ENCODE measurements around the gene GSTA3. TPM values are rescaled to one million over a fixed set of nuclear protein-coding genes. Genes with fewer than 3 reads are reported as not detected.

The GSTA3 gene
- total RNA-seq, 1 donor from 2014 or later: not detected

DNA sequence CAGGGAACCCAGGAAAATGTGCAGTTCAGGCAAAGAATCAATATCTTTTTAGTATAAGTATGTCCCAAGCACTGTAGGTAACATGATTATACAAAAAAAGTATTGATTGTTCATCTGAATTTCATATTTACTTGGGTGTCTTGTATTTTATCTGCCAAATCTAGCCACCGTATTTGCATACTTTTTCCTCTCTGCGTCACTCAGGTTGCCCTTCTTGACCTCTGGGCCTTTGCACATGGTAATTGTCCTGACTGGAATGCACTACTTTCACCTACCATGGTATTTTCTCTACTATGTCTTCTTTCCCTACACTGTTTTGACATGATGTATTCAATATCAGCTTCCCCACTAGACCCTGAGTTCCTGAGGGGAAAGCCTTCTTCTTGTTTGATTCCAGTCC, 15.2 kb downstream of the GSTA3 start:
- no peak overlapping the region for H3K4me3 ChIP-seq (ENCODE audit: low read depth, low read length)
- TF ChIP-seq, protein P1, sequence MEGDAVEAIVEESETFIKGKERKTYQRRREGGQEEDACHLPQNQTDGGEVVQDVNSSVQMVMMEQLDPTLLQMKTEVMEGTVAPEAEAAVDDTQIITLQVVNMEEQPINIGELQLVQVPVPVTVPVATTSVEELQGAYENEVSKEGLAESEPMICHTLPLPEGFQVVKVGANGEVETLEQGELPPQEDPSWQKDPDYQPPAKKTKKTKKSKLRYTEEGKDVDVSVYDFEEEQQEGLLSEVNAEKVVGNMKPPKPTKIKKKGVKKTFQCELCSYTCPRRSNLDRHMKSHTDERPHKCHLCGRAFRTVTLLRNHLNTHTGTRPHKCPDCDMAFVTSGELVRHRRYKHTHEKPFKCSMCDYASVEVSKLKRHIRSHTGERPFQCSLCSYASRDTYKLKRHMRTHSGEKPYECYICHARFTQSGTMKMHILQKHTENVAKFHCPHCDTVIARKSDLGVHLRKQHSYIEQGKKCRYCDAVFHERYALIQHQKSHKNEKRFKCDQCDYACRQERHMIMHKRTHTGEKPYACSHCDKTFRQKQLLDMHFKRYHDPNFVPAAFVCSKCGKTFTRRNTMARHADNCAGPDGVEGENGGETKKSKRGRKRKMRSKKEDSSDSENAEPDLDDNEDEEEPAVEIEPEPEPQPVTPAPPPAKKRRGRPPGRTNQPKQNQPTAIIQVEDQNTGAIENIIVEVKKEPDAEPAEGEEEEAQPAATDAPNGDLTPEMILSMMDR (IDR thresholded peaks at IDR 0.05; ENCODE audit: insufficient read depth, low read length, severe bottlenecking): no peak
- no peak for FAIRE-seq
- H3K27me3 ChIP-seq (ENCODE audit: control insufficient read depth, insufficient read depth, low read length): peaks cover 3% of the 10 kb centered on the region
- DNase-seq (ENCODE audit: low read depth): no peak
- H3K36me3 ChIP-seq (ENCODE audit: control insufficient read depth, insufficient read depth, low read length): no peaks in the 10 kb centered on the region

GRCh38 chr6:52893803-52894202, 15.7 kb downstream of the GSTA3 start:
- DNase-seq (ENCODE audit: low read depth): no peak
- FAIRE-seq: no peak
- Histone ChIP-seq H3K4me3 (ENCODE audit: low read depth, low read length) (no peak overlapping the region), H3K27me3 (ENCODE audit: control insufficient read depth, insufficient read depth, low read length) (peaks cover 3% of the 10 kb centered on the region), H3K36me3 (ENCODE audit: control insufficient read depth, insufficient read depth, low read length) (no peaks in the 10 kb centered on the region)
- TF ChIP-seq, protein P1 (IDR thresholded peaks at IDR 0.05; ENCODE audit: insufficient read depth, low read length, severe bottlenecking): no peak

GRCh38 chr6:52893221-52893620, 16.3 kb downstream of the GSTA3 start:
- TF ChIP-seq, protein P1 (IDR thresholded peaks at IDR 0.05; ENCODE audit: insufficient read depth, low read length, severe bottlenecking): no peak
- Histone ChIP-seq H3K4me3 (ENCODE audit: low read depth, low read length) (no peak overlapping the region), H3K27me3 (ENCODE audit: control insufficient read depth, insufficient read depth, low read length) (peaks cover 3% of the 10 kb centered on the region), H3K36me3 (ENCODE audit: control insufficient read depth, insufficient read depth, low read length) (no peaks in the 10 kb centered on the region)
- FAIRE-seq (no peak), DNase-seq (ENCODE audit: low read depth) (no peak)

DNA sequence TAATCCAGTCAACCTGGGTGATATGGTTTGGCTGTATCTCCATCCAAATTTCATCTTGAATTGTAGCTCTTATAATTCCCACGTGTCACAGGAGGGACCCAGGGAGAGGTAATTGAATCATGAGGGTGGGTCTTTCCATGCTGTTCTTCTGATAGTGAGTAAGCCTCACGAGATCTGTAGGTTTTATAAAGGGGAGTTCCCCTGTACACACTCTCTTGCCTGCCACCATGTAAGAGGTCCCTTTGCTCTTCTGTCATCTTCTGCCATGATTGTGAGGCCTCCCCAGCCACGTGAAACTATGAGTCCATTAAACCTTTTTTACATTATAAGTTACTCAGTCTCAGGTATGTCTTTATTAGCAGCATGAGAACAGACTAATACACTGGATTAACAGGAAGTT, 19.5 kb downstream of the GSTA3 start:
- H3K4me3 ChIP-seq (ENCODE audit: low read depth, low read length): no peak overlapping the region
- DNase-seq (ENCODE audit: low read depth) (no peak), FAIRE-seq (no peak)
- TF ChIP-seq, protein P1 (IDR thresholded peaks at IDR 0.05; ENCODE audit: insufficient read depth, low read length, severe bottlenecking): no peak
- no peaks in the 10 kb centered on the region for H3K36me3 ChIP-seq (ENCODE audit: control insufficient read depth, insufficient read depth, low read length)
- H3K27me3 ChIP-seq (ENCODE audit: control insufficient read depth, insufficient read depth, low read length): peaks cover 3% of the 10 kb centered on the region

GRCh38 chr6:52887910-52888524, 21.5 kb downstream of the GSTA3 start:
- FAIRE-seq: no peak
- H3K4me3 ChIP-seq (ENCODE audit: low read depth, low read length): no peak overlapping the region
- H3K36me3 ChIP-seq (ENCODE audit: control insufficient read depth, insufficient read depth, low read length): no peaks in the 10 kb centered on the region
- TF ChIP-seq, protein P1 (IDR thresholded peaks at IDR 0.05; ENCODE audit: insufficient read depth, low read length, severe bottlenecking): no peak
- H3K27me3 ChIP-seq (ENCODE audit: control insufficient read depth, insufficient read depth, low read length): peaks cover 3% of the 10 kb centered on the region
- peak; percentile 26 for DNase-seq (ENCODE audit: low read depth)
